OCI-LY1 (cell line): Measurements from ENCODE around the gene NDUFB3.

Experiments used
- H2AFZ ChIP-seq: fragments of 200-600 bp; sonication (generic), shearing (Covaris generic); 2 replicates; pipeline ENCODE4 v1.6.0; 2014; ENCODE audit warnings: antibody characterized with exemption, mild to moderate bottlenecking, low read length
- H3F3A ChIP-seq: fragments of 200-600 bp; sonication (generic), shearing (Covaris generic); 2 replicates; pipeline ENCODE4 v1.6.0; 2014; ENCODE audit warnings: mild to moderate bottlenecking, antibody characterized with exemption, low read length, moderate library complexity; ENCODE audit not compliant: insufficient read depth
- H3K27ac ChIP-seq: fragments of 200-600 bp; sonication (generic); 2 replicates; pipeline ENCODE4 v1.5.1; 2014; ENCODE audit warnings: low read length, mixed run types, mild to moderate bottlenecking, low read depth; ENCODE audit not compliant: poor library complexity, severe bottlenecking
- H3K27me3 ChIP-seq: fragments of 200-600 bp; sonication (generic); 2 replicates; pipeline ENCODE4 v1.6.0; 2014; ENCODE audit warnings: antibody characterized with exemption, mild to moderate bottlenecking, low read length, moderate library complexity; ENCODE audit not compliant: insufficient read depth
- H3K36me3 ChIP-seq: fragments of 200-600 bp; sonication (generic); 2 replicates; pipeline ENCODE4 v1.6.1; 2014; ENCODE audit warnings: mild to moderate bottlenecking, antibody characterized with exemption, low read length, moderate library complexity, mixed read lengths; ENCODE audit not compliant: insufficient read depth
- H3K4me1 ChIP-seq: fragments of 200-600 bp; sonication (generic); 2 replicates; pipeline ENCODE4 v1.5.1; 2014; ENCODE audit warnings: mild to moderate bottlenecking, low read length, moderate library complexity; ENCODE audit not compliant: insufficient read depth, severe bottlenecking
- H3K4me2 ChIP-seq: fragments of 200-600 bp; sonication (generic), shearing (Covaris generic); 2 replicates; pipeline ENCODE4 v1.6.1; 2014; ENCODE audit warnings: low read length
- H3K4me3 ChIP-seq: fragments of 200-600 bp; sonication (generic); 2 replicates; pipeline ENCODE4 v1.5.1; 2014; ENCODE audit warnings: low read length, low read depth, mild to moderate bottlenecking, mixed read lengths; ENCODE audit not compliant: poor library complexity, severe bottlenecking
- H3K79me2 ChIP-seq: fragments of 200-600 bp; shearing (Covaris generic); 2 replicates; pipeline ENCODE4 v1.6.1; 2016; ENCODE audit warnings: mixed run types, low read length, mixed read lengths; ENCODE audit not compliant: insufficient read depth
- H3K9ac ChIP-seq: fragments of 200-600 bp; sonication (generic), shearing (Covaris generic); 2 replicates; pipeline ENCODE4 v1.6.1; 2014; ENCODE audit warnings: mild to moderate bottlenecking, low read length, mixed read lengths
- H3K9me2 ChIP-seq: fragments of 200-600 bp; sonication (generic), shearing (Covaris generic); 2 replicates; pipeline ENCODE4 v1.6.1; 2014; ENCODE audit warnings: low read depth, mild to moderate bottlenecking, low read length, mixed read lengths
- H3K9me3 ChIP-seq: fragments of 200-600 bp; shearing (Covaris generic); 2 replicates; pipeline ENCODE4 v1.6.1; 2014; ENCODE audit warnings: low read length, mixed read lengths
- H4K20me1 ChIP-seq: fragments of 200-600 bp; sonication (generic), shearing (Covaris generic); 2 replicates; pipeline ENCODE4 v1.6.0; 2016; ENCODE audit warnings: mild to moderate bottlenecking, low read length; ENCODE audit not compliant: insufficient read depth
- CTCF ChIP-seq: fragments of 200-600 bp; sonication (generic), shearing (Covaris generic); IDR thresholded peaks from 2 replicates; pipeline ENCODE4 v1.5.1; 2017; ENCODE audit warnings: mild to moderate bottlenecking, antibody characterized with exemption, low read length, moderate library complexity, mixed read lengths
- EZH2 ChIP-seq: fragments of 200-600 bp; sonication (generic), shearing (Covaris generic); IDR thresholded peaks from 2 replicates; pipeline ENCODE4 v1.8.0; 2017; ENCODE audit warnings: borderline replicate concordance, mixed run types, mild to moderate bottlenecking, antibody characterized with exemption, low read length, moderate library complexity, mixed read lengths

NDUFB3 gene

GRCh38 chr2:201109186-201109585 lies 37.4 kb downstream of the NDUFB3 start:
- Histone ChIP-seq H3K9ac (no peak overlapping the region), H3K9me2 (no peaks in the 10 kb centered on the region), H3K9me3 (no peaks in the 10 kb centered on the region), H3K4me3 (no peak overlapping the region), H3F3A (no peaks in the 10 kb centered on the region), H3K27ac (no peak overlapping the region), H3K4me1 (no peaks in the 10 kb centered on the region), H3K4me2 (no peak overlapping the region), H2AFZ (no peak overlapping the region), H3K36me3 (no peaks in the 10 kb centered on the region), H3K79me2 (no peaks in the 10 kb centered on the region), H3K27me3 (no peaks in the 10 kb centered on the region), H4K20me1 (no peaks in the 10 kb centered on the region)
- TF ChIP-seq EZH2 (no peak), CTCF (no peak)

DNA sequence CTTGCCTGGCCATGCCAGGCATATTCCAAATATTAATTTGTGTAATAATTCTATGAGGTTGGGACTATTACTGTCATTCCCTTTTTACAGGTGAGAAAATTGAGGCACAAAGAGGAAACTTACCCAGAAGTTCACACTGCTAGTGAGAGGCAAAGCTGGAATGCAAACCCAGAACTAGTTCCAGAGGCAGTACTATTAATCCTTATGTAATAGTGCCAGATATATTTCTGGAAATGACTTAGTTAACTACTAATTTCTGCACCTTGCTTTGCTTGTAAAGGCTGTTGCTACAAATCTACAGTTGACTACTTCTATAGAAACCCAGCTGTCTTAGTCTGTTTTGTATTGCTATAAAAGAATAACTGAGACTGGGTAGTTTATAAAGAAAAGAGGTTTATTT lies 38.8 kb downstream of the NDUFB3 start:
- no peak overlapping the region for H2AFZ ChIP-seq
- H3F3A ChIP-seq: no peaks in the 10 kb centered on the region
- no peaks in the 10 kb centered on the region for H3K79me2 ChIP-seq
- TF ChIP-seq EZH2 (no peak), CTCF (no peak)
- no peaks in the 10 kb centered on the region for H3K36me3 ChIP-seq
- no peak overlapping the region for H3K4me2 ChIP-seq
- no peak overlapping the region for H3K4me3 ChIP-seq
- H3K27ac ChIP-seq: no peak overlapping the region
- no peak overlapping the region for H3K9ac ChIP-seq
- H3K27me3 ChIP-seq: no peaks in the 10 kb centered on the region
- no peaks in the 10 kb centered on the region for H4K20me1 ChIP-seq
- peaks cover 3% of the 10 kb centered on the region for H3K4me1 ChIP-seq
- H3K9me3 ChIP-seq: no peaks in the 10 kb centered on the region
- no peaks in the 10 kb centered on the region for H3K9me2 ChIP-seq

DNA sequence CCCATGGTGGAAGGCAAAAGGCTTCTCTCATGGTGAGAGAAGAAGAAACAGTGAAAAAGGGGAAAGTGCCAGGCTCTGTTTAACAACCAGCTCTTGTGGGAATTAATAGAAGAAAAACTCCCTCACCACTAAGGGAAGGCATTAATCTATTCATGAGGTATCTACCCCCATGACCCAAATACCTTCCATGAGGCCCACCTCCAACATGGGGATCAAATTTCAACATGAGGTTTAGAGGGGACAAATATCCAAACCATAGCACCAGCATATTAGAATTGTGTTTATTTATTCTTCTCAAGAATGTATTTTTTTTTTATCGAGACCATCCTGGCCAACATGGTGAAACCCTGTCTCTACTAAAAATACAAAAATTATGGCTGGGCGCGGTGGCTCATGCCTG lies 39.3 kb downstream of the NDUFB3 start:
- H3K4me1 ChIP-seq: peaks cover 7% of the 10 kb centered on the region
- no peak overlapping the region for H3K9ac ChIP-seq
- no peaks in the 10 kb centered on the region for H3K79me2 ChIP-seq
- no peaks in the 10 kb centered on the region for H3K9me2 ChIP-seq
- no peak overlapping the region for H2AFZ ChIP-seq
- H3K27ac ChIP-seq: no peak overlapping the region
- no peaks in the 10 kb centered on the region for H3K36me3 ChIP-seq
- TF ChIP-seq EZH2 (no peak), CTCF (no peak)
- H3K9me3 ChIP-seq: no peaks in the 10 kb centered on the region
- no peaks in the 10 kb centered on the region for H3K27me3 ChIP-seq
- H4K20me1 ChIP-seq: no peaks in the 10 kb centered on the region
- no peak overlapping the region for H3K4me3 ChIP-seq
- no peak overlapping the region for H3K4me2 ChIP-seq
- no peaks in the 10 kb centered on the region for H3F3A ChIP-seq
